HG03520 (cell line): ENCODE data around the gene PKD1.

Source experiments
- ATAC-seq: cut with Tn5 transposase; IDR thresholded peaks from one replicate; pipeline ENCODE4 v1.9.1; 2021; ENCODE audit warnings: mild to moderate bottlenecking, moderate library complexity; ENCODE audit not compliant: unreplicated experiment

Gene PKD1

DNA sequence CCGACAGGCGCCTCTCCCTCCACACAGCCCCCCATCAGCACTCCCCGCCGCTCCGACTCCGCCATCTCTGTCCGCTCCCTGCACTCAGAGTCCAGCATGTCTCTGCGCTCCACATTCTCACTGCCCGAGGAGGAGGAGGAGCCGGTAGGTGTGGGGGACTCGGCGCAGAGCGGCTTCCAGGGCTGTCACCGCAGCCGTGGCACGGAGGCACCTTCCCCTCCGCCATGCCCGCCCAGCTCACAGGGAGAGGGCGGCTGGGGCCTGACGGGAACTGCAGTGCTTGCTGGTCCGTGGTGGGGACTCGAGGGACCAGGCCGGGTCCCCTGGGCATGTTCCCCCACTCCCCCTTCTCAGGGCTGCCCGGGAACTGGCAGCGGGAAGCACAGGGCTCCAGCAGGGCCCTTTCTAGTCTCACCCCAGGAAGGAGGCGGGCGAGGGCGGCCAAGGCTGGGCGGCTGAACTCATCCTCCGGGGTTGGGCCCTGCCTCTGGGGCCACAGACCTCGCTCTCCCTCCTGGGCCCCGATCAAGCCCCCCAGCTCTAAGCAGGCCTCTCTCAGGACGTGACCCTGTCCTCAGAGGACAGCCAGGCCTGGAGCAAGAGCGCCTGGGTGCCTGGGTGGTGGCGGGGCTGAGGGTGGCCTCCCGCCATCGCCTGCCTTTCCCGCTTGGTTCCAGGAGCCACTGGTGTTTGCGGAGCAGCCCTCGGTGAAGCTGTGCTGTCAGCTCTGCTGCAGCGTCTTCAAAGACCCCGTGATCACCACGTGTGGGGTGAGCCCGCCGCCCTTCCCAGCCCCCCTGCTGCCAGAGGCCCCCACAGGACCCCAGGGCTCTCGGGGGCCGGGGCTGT lies 35.1 kb upstream of the PKD1 start:
- ATAC-seq: no peak

DNA sequence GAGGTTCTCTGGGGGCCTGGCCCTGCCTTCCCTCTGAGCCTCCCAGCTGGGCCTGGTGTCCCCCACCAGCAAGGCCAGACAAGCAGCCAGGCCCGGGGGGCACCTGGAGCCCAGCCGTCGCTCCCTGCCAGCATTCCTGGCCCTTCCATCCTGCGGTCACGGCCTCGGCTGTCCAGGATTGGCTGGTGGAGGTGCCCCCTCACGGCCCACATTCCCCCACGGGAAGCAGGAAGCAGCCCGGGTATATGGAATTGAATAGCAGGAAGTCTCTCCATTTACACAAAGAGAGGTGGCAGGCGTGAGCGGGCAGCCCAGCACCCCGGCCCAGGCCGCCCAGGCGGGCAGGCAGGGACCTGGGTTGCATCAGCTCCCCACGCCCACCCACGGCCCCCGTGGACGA lies 34.4 kb upstream of the PKD1 start:
- ATAC-seq: no peak

DNA sequence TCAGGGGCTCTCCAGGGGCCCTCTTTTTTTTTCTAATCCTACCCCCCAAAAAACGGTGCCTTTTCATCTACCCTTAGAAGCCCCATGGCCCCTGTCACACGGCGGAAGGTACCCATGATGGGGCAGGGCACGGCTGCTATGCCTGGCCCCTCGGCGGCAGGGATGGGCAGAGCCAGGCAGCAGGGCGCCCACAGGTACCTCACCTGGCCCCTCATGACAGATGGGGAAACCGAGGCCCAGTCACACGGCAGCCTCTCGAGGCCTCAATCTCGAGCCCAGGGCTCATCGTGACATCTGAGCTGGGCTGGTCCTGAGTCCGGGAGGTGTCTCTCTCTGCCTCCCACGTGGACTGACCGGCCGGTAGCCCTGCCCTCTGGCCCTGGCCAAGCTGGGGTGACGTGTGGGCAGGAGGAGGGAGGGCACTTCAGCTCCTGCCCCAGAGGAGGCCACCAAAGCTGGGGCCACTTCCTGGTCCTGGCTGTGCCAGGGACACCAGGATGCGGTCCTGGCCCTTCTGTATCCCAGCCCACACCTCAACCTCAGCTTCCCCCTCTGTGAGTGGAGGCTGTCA lies 31.5 kb upstream of the PKD1 start:
- ATAC-seq: no peak

DNA sequence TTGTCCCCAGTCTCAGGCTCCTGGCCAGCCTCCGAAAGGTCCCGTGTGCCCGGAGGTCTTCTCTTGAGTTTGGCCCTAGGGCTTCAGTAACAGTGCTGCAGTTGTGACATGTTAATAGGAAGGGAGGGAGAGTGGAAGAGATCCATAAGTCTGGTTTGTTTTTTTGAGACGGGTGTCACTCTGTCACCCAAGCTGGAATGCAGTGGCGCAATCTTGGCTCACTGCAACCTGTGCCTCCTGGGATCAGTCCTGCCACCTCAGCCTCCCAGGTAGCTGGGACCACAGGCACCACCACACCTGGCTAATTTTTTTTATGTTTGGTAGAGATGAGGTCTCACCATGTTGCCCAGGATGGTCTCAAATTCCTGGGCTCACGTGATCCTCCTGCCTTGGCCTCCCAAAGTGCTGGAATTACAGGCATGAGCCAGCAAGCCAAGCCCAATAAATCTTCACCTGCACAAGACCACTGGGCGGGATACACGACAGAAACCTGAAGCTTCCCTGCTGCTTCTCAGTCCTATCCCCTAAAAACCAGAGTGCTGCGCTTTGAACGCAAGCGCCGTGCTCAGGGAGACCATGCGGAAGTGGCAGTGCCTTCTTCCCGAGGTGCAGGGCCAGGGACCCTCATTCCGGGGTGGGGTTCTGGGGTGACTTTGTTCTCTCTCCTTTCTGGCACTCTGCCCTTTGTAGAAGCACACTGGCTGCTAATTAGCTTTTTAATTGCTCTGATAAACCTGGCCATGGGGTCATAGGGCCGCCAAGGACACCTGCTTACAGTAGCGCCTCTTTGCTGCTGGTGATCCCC lies 30.8 kb upstream of the PKD1 start:
- ATAC-seq: no peak

DNA sequence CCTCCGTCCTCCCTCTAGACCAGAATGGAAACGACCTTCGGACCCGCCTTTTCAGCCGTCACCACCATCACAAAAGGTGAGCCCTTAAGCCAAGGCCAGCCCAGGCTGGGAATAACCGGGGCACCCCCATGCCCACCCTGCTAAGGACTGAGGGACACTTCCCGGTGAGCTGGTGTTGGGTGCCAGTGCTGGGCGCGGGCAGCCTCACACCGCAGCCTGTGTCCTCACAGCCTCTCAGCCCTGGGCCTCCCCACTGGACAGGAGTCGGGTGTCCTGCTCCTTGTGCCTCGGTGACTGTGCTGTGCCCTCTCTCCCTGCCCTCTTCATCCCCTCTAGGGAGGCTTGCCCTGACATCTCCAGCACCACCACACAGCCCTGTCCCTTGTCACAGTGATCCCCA lies 30.2 kb upstream of the PKD1 start:
- no peak for ATAC-seq

DNA sequence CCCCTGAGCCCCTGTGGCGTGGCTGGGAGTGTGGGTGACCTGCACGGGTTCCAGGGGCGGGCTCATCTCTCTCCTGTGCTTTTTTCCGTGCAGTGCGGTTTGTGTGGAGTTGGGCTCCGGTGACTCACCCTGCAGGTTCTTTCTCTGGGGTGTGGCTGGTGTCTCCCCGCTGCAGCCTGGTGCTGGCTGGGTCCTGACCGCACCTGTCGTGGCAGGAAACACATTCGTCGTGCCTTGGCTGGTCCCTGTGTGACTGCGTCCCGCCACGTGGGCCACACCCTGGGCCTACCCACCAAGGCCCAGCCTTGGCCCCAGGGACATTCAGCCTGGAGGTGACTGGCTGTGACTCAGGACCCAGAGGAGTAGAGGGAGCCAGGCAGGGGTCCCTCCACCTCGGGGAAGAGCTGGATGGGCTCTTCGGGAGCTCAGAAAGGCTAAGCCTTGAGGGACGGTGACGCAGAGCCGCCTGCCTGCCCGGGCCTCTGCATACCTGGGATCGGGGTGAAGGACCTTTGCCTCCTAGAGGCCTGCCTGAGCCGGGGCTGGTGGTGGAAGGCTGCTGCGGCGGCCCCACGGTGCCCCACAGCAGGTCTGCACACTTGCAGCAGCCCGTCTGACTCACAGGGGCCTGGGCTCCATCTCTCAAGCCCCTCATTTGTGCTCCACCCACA lies 27.6 kb upstream of the PKD1 start:
- no peak for ATAC-seq

DNA sequence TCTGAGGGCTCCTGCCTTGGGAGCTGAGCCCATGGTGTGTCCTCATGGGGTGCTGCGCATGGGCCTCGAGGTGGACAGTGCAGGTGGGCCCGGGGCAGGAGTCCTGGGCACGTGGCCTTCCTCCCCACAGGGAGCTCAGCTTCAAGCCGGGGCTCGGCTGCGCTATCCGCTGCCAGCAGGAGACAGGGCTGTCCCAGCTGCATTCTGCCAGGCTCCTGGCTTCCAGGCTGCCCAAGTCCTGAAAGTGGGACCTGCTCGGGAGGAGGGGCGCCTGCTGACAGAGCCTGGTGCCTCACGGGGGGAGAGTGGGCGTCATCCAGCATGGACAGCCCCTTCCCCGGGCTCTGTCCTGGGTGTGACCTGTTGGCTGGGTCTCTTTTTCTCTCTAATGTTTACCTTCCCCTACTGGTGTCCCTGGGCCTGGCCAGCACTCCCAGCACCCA lies 27.0 kb upstream of the PKD1 start:
- no peak for ATAC-seq

DNA sequence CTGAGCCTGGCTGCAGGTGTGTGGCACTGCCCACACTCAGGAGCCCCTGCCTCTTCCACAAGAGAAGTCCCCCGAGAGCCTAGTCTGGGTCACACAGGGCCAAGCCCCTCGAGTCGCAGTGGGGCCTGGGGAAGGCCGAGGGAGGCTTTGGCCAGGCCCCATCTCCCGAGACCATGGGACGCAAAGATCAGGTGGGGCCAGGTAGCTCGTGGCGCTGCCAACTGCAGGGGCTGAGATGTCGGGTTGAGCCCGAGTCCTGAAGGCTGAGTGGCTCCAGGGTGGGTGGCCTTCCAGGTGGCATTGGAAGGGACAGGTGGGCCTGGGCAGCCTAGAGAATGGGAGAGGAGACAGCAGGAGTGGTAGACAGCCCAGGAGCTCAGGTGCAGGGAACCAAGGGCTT lies 26.2 kb upstream of the PKD1 start:
- ATAC-seq: no peak

DNA sequence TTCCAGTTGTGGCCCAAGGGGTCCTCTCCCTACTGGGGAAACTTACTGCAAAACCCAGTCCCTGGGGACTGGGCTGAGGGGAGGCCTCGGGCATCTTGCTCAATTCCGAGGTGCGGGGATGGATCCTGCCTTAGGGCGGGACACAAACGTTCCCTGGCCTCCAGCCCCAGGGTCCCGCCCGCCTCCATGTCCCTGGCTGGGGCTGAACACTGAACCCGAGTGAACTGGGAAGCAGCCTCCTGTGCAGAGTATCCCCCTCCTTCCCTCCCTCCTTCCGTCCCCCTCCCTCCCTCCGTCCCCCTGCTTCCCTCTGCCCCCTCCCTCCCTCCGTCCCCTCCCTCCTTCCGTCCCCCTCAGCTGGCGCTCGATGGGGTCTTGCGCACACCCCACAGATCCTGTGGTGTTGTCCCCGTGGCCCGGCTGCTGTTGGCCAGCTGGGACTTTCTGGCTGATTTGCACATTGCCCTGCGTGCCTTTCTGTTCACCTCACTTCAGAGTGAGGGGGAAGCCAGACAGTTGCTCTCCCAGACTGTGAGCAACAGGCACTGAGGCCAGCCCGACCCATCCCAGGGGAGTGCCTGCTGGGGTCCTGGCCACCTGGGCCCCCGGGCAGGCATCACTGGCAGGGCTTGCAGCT lies 25.3 kb upstream of the PKD1 start:
- ATAC-seq: no peak

DNA sequence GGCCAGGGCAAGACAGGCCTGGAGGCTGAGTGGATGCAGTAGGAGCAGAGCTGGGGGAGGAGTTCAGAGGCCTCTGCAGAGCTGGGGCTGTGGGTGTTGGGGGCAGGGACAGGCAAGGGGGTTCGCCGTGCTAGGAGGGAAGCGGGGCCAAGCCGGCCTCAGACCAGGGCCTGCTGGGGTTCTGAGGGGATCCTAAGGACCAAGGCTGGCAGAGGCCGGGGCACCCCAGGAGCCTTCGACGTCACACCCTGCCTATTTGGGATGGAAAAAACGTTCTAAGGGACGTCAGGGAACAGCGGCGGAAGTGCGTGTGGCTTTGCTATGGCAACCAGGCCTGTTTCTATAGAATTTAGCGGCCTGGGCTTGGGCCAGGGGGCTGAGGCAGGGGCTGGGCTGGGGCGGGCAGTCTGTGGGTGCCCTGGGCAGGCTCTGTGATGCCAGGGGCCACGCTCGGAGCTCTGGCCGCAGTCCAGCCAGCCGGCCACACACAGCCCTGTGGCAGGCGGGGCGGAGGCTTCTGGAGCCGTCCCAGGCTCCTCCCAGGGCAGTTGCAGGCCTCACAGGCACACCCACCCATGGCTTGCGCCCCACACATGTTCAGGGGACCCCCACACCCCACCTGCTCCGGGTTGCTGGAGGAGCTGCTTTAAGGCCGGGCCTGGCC lies 23.6 kb upstream of the PKD1 start:
- ATAC-seq: no peak

DNA sequence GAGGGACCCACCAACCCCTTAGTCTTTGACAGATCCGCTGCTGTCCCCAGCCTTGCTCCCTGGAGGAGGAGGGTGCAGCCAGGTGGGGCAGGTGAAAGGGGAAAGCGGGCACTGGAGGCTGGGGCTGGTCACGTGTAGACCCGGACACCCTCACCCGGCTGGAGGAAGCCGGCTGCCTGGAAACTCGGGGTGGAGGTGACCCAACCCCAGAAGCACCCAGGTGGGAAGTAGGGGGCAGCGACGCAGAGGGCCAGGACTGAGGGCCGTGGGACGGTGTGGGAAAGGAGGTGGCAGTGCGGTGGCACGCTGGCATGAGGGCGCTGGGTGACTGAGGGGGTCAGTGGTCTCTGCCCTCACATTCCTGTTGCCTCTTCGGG lies 22.6 kb upstream of the PKD1 start:
- no peak for ATAC-seq

DNA sequence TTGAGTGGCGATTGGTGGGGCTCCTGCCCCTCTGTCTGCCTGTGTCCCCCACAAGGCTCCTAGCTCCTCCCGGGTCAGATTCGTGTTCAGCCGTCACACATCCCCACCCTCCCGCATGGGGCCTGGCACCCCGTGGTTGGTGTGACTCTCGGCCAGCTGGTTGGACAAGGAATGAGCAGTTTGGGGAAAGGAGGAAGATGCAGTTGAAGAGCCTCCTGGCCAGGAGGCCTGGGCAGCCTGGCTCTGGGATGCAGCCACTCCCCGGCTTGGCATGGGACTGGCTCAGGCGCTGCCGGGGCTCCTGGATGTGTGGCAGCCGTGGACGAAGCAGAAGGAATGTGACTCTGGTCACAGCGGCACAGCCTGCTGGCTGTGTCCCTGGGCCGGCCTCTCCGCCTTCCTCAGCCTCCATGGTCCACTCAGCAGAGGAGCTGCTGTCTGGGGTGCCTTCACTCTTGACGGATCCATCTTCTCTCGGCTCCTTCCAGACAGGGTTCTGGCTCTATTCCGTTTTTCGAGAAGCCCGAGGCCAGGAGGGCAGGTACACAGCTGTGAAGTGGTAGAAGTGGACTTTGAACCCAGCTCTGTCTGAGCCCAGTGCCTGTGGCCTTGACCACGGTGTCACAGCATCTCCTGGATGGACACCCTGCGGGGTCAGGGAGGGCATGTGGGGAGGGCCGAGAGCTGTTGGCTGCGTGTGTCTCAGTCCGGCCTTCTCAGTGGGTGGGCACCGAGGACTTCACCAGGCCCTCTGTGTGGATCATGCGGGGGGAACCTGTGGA lies 22.0 kb upstream of the PKD1 start:
- no peak for ATAC-seq

DNA sequence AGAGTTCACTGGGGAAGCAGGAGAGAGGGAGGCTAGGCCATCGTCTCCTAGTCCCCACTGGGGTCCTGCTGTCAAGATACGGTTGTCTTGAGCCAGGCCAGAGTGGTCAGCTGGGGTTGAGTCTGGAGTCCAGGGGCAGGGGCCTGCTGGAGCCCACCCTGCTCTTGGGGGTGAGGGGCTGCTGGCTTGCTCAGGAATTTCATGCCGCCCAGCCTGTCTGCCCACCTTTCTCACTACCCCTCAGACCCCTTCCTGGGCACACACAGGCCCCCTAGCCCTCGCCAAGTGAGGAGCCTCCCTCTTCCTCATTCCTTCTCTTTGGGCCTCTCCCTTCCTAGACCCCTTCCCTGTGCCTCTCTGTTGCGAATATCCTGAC lies 21.1 kb upstream of the PKD1 start:
- ATAC-seq: no peak

DNA sequence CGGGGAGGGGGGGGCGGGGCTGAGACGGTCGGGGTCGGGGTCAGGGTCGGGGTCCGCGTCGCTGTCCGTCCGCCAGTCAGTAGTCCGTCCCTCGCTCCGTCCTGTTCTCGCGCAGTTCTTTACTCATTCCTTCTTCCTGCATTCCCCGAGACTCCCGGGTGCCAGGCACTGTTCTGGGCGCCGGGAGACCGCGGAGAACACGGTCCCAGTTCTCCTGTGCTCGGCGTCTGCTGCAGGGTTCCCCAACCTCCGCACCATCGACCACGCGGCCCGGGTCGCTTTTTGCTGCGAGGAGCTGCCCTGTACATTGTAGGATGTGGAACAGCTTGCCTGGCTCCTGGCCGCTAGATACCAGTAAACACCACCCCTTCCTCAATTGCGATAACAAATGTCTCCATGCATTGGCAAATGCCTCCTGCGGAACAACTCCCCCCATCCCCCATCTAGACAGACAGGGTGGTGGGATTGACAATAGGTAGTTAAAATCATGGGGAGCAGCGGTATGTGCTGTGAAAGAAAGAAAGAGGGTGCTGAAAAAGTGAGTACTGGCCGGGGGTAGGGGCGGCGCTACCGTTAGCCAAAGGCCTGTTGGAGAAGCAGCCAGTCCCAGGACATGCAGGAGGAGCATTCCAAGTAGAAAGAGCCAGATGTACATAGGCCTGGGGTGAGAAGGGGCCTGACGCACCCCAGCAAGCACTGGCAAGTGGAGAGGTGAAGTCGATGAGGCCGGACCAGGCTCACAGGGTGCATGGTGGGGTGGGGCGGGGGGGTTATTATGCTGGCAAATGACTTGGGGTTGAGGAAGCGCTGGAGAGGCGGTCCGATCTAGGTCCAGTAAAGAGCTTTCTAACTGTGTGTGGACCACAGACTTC lies 20.5 kb upstream of the PKD1 start:
- no peak for ATAC-seq

DNA sequence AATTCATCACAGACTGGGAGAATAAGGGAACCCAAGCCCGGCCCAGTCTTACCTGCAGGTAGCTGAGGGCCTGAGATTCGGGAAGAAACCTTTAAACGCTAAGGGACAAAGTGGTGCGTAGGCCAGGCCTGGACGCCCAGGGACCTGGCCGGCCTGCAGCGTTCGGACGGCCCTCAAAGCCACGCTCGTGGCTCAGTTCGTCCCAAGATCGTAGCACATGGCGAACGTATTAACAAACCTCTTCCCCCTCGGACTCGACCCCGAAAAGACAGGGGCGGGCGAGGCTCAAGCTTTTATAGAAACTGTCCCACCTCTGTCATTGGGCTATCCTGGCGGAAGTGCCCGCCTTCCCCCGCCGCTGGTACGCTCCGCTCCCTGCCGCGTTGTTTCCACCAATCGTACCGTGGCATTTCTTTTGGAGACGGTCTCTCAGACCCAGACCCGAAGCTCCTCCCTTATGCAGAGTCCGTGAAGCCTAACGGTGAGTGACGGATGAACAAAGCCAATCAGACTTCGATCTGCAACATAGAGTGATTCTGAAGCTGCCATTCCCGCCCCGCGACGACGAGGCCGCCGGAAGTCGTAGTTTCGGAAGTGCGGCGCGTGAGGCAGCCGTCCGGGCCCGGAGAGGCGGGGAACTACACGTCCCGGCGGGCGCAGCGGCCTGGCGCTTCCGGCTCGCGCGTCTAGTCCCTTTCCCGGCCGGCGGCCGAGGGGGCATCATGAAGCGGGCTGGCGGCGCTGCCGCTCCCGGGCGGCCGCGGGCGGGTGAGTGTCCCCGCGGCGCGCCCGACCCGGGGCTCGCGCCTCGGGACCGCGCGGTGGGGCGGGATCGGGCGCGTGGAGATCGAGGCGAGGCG lies 19.6 kb upstream of the PKD1 start, which contains the start of gene TRAF7:
Gene TRAF7 (plus strand): TSS at position 692 of the 860 bp plus-strand sequence. CDS start 8,139 bp downstream, outside the sequence.
- peak; percentile 84 for ATAC-seq

DNA sequence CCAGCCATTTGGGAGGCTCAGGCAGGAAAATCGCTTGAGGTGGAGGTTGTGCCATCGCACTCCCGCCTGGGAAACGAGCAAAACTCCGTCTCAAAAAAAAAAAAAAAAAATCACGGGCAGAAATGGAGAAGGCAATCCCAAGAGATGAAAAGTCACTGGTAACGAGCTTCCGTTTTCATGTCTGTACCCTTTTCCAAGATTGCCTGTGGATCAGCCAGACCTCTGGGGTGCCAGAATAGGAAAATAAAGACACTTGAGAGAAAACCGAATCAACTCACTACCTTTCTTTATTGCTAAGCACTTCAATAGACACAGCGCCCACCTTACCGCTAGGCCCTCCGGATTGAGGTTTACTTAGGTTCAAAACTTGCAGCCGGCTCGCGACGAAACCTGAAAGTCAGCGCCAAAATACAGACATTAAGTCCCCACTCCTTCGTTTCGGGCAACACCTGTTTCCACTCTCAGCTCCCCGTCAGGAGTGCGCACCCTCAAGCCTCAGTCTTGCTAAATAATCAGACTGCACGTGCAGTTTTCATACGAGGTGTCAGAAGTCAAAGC lies 18.9 kb upstream of the PKD1 start:
- ATAC-seq: no peak
